Erythroblast (primary cell): Measurements from ENCODE around the gene EPB41.
"Not testable (repeated sequence)": the region's sequence is repeated elsewhere in the genome, so short reads cannot be mapped to it uniquely, and the experiment has no call there.

Experiments
- DNase-seq, 2 experiments: peaks; one replicate each; lab custom pipeline; 2025; lab: John Stamatoyannopoulos, UW
- GATA1 ChIP-seq: IDR thresholded peaks from 2 replicates; pipeline ENCODE4 v1.6.1; 2011; ENCODE audit warnings: low read depth, mild to moderate bottlenecking, control low read depth, low read length, moderate library complexity
- POLR2A ChIP-seq: IDR thresholded peaks from 2 replicates; pipeline ENCODE4 v1.6.1; 2011; ENCODE audit warnings: mild to moderate bottlenecking, low read length

EPB41 gene

DNA sequence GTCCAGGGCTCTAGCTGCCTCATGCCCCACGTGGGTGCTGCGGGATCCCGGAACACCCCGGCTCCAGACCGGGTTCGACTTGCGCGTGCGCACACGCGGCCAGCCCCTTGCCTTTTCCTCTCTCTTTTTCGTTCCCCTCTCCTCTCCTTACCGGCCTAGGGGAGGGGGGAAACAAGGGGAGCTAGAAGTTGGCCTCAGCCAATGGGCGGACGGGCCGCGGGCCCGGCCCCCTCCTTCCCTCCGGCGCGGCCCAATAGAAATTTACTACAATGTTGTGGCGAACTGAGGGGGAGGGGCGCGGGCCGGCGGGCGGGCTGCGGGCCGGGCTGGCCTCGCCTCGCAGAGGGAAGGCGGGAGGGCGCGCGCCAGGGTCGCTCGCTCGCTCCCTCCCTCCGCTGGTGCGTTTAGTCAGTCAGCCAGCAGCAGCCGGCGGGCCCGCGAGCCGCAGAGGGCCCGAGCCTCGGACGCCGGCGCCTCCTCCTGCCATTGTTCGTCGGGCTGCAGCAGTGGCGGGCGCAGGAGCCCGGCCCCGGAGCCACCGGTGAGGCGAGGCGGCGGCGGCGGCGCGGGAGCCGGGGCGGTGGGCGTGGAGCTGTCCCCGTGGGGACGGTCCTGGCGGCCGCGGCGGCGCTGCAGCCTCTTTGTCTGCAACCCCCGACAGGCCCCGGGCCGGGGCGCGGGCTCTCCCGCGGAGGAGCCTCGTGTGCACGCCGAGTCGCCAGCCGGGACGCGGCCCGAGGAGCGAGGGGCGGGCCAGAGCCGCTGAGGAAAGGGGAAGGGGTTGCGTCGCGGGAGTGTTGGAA, at the start of gene EPB41:
EPB41 (plus strand) TSS at position 342 of the 803 bp plus-strand sequence. CDS start 72,869 bp downstream, outside the sequence.
- peak in 1 of 2 experiments; percentile 89 for DNase-seq

DNA sequence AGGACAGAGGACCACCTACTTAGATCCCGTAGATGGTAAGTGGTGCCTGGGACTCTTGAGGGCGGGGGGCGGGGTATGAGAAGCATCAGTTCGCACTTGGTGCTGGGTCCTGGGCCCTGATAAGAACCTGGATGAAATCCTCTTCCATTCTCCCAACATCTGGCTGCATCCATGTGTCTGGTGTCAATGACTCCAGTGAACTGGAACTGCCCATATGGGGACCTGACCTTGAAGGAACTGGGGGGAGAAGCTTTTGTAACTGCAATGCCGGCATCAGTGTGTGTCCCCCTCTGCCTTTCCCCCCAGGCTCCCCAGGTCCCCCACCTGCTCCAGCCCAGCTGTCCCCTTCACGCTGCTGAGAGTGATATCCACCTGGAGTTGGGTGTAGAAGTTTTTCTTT, 49.7 kb upstream of the EPB41 start:
- no peak for DNase-seq
- no peak for TF ChIP-seq POLR2A
- no peak for TF ChIP-seq GATA1

More for the DNA sequence above, at the start of gene EPB41:
- TF ChIP-seq GATA1 (no peak), POLR2A (no peak)

DNA sequence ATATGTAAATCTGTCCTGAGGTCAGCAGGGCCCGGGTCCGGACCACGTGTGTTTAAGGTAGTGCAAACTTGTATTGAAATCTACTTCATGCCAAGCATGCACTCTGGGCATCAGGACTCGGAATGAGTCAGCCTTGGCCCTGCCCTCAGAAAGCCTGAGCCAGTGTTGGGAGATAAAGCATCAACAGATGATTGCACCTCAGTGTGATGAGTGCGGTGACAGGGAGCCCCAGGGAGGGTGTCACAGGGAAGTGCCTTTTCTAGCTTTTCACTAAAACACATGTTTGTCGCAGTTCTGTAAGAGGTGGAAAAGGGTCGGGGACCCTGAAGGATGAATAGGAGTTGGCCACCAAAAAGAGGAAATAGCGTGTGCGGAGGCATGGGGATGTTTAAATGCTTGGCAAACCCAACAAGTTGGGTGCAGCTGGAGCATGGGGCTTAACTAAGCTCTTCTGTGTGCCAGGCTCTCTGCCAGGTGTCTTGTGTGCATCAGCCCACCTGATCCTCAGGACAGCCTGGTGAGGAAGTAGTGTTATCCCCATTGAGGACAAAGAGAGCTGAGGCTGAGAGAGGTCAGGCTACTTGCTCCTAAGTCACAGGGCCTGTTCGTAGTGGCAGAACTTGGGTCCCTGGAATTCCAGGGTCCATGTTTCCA, 48.2 kb upstream of the EPB41 start:
- TF ChIP-seq GATA1 (no peak), POLR2A (no peak)
- peak in 1 of 2 experiments; percentile 64 for DNase-seq

DNA sequence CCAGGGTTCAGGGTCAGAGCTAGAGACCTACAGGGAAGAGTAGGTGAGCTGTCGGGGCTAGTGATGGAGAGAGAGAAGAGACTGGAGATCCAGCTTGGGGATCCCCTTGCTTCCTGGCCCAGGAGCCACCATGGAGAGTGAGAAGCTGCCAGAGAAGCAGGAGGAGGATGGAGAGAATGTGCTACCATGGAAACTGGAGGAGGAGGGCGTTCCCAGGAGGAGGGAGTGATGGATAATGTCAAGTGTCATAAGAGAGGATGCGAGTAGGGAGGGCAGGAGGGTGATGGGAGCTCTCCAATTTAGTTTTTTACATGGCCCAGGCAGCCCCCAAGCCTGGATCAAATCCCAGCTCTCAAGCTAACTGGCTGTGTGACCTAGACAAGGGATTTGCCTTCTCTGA, 46.5 kb upstream of the EPB41 start:
- TF ChIP-seq GATA1: no peak
- TF ChIP-seq POLR2A: no peak
- no peak for DNase-seq

DNA sequence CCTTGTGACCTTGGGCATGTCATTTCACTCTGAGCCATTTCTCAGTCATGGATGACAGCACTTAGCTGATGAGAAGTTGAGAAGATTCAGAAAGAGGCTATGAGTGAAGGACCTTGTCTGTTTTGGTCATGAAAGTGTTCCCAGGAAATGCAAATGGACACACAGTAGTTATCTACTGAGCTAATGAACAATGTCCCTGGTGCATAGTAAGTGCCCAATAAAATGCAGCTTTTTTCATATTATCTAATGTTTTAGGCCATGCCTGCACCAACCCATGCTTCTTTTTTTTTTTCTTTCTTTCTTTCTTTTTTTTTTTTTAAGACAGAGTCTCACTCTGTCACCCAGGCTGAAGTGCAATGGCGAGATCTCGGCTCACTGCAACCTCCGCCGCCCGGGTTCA, 44.4 kb upstream of the EPB41 start:
- TF ChIP-seq GATA1 (no peak), POLR2A (no peak)

DNA sequence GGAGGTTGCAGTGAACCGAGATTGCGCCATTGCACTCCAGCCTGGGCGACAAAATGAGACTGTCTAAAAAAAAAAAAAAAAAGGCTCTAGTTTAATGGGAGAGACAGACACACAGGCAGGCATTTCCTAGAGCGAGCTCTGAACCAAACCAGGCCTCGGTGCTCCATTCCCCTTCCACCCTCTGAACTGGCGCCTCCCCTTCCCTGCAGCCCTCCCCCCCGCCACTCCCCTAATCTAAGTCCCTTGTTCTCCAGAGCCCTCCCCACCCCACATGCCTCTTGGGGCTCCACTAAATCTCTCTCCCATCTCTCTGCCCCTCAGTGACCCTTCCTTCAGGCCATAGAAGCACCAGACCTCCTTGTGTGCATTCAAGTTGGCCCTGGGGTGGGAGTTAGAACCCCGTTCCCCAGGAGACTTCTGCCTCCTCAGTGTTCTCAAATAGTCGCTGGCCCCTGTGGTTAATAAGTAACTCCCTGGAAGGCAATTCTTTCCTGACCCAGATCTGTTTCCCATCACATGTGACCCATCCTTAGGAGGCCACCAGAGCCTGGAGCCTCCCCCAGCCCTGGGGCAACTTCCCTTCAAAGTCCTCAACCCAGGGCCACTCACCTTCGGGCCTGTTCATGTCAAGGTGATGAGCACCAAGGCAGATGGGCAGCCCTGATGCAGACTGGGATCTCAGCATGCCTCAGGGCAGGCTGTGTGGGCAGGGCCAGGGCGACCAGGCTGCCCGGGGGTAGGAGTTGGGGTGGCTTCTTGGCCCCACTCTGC, 42.6 kb upstream of the EPB41 start:
- no peak for TF ChIP-seq GATA1
- TF ChIP-seq POLR2A: no peak
- DNase-seq: no peak

More for the DNA sequence above, 44.4 kb upstream of the EPB41 start:
- DNase-seq: no peak

DNA sequence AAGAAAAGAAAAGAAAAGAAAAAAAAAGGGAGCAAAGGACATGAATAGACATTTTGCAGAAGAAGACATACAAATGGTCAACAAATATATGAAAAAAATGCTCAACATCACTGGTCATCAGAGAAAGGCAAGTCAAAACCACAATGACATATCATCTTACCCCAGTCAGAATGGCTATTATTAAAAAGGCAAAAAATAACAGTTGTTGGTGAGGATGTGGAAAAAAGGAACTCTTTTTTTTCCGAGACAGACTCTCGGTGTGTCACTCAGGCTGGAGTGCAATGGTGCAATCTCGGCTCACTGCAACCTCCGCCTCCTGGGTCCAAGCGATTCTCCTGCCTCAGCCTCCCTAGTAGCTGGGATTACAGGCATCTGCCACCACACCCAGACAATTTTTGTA, 39.2 kb upstream of the EPB41 start:
- DNase-seq: not testable (repeated sequence)

DNA sequence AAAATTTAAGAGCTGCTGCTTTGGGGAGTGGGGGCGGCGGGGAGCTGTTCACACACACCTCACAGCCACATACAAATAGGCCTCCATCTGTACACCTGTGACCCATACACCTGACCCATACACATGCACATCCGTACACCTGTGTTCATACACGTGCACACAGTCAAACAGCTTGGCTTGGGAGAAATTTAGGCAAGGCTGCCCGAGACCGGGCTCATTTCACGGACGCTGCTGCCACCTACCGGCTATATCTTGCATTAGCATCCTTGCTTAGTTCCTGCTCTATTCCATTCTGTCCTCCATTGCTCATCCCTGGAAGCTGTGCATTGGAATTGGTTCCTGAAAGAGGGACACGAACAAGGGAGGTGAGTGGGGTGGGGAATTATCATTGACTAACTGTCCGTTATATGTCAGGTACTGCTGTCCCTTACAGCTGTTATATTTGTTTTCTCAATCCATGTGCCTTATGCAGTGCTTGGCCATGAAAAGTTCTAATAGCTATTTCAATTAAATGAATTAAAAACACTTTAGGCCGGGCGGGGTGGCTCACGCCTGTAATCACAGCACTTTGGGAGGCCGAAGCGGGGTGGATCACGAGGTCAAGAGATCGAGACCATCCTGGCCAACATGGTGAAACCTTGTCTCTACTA, 37.1 kb upstream of the EPB41 start:
- DNase-seq: peak in 1 of 2 experiments; percentile 90
- TF ChIP-seq GATA1 (no peak), POLR2A (no peak)

DNA sequence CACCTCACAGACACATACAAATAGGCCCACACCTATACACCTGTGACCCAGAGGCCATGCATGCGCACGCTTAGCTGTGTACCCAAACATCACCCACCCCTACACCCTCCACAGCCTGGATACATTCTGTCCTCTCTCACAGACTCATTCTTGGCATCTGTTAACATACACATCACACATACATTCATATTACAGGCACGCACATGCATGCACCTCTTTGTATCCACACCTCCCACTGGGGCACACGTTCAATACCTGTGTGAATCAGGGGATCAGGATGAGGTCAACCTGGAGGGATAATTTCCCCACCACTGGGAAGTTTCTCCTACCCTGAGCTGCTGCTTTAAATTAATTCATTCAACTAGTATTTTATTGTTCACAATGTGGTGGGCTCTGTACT, 35.6 kb upstream of the EPB41 start:
- TF ChIP-seq GATA1 (no peak), POLR2A (no peak)
- DNase-seq: no peak

DNA sequence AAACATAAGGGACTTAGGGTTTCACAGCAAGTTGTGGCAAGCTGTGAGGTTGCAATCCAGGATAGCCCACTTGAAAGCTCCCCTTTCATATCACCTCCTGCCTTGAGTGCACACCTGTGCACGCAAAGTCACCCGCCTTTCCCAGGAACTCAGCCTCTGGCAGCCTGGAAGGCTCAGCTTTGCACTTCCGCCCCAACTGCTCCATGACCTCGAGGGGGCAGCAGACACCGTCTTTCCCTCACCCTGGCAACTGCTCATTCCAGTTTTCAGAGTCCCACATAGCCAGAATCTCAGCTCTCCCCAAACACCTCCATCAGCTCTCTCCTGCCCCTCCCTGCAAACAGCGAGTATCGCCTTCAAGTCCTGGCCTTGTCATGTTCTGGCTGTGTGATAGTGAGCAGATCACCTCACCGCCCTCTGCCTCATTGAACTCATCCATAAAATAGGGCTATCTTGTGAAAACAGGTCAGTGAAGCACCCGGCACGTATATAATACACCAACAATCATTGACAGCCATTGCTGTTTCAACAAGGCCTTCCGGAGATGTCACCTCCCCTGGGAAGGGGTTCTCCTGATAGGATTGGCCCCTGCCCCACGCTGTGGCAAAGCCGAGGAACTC, 32.2 kb upstream of the EPB41 start:
- peak; percentile 90 to 93 for DNase-seq
- no peak for TF ChIP-seq POLR2A
- TF ChIP-seq GATA1: no peak

DNA sequence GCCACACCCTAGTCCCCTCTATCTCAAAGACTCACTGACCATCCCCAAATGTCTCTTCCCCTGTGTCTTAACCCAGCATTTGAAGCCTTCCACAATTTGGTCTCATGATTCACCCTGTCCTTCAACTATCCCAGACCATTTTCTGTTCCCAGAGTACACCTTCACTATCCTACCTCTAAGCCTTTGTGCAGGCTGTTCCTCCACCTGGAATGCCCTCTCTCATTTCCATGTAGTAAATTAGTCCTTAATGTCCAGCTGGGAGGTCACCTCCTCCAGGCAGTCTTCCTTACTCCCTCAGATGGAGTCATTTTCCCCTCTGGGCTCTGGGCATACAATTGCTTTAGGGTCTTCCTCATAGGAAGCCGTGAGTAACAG, 31.1 kb upstream of the EPB41 start:
- DNase-seq: no peak

DNA sequence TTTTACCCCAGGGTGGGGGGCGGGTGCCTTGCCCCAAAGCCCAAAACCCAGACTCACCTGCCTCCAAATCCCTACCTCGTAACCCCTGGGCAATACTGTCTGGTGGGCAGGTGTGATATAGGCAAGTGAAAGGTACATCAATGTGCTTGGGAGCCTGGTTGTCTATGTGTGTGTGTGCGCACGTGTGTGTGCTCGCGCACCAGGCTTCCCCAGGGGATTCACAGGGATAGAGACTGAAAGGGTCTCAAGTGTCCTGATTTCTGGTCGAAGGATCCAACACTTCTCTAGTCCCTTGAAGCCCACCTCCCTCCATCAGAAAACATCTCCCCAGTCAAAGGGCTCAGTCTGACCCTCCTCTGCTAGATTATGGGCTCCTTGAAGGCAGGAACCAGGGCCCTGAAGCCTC, 28.9 kb upstream of the EPB41 start:
- DNase-seq: peak in 1 of 2 experiments; percentile 60
- TF ChIP-seq POLR2A (no peak), GATA1 (no peak)

More for the DNA sequence above, 31.1 kb upstream of the EPB41 start:
- no peak for TF ChIP-seq POLR2A
- no peak for TF ChIP-seq GATA1

DNA sequence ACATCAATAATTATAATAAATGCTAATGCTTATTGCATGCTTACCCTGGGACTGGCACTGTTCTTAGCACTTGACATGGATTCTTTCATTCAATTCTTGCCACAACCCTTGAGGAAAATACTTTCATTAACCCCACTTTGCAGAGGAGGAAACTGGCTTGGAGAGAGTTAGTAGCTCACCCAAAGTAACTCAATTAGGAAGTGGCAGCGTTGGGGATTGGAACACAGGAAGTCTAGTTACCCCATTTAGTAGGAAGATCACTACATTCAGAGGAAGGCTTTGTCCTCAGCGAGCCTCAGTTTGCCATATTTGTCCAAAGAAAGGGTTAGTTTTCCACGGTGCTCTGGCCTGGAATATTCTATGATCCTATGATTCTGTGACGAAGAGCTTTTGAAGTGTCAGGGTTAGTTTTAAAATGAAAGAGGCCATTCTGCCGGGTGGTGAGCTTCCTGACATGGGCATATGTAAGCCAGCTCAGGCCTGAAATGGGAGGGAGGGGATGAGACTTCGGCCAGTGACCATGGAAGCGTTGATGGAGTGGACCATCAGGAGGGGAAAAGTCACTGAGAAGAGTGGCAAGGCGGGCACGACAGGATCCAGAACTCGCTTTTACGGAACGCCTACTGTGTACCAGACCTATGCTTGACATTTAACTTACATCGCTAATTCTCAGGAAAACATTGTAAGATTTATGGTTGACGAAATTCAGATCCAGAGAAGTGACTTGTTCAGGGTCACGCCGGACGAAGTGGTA, 28.2 kb upstream of the EPB41 start:
- TF ChIP-seq GATA1: no peak
- DNase-seq: peak in 1 of 2 experiments; percentile 58
